Inferior parietal cortex (tissue), 1 donor: Measurements from ENCODE around the gene PSMD1.
"Not testable (repeated sequence)": the region's sequence is repeated elsewhere in the genome, so short reads cannot be mapped to it uniquely, and the experiment has no call there.

Experiments used
- DNase-seq: peaks from one replicate; pipeline ENCODE4 v3.0.0-alpha.2; 2016; ENCODE audit errors: extremely low spot score

The PSMD1 gene

GRCh38 chr2:231185886-231186285 lies 129.2 kb downstream of the PSMD1 start:
- DNase-seq: no peak

GRCh38 chr2:231186325-231186724 lies 129.7 kb downstream of the PSMD1 start:
- no peak for DNase-seq

- DNase-seq: no peak
Observed at GRCh38 chr2:231187736-231188505, 131.3 kb downstream of the PSMD1 start.

GRCh38 chr2:231188506-231189170 lies 132.0 kb downstream of the PSMD1 start:
- no peak for DNase-seq

- DNase-seq: no peak
Observed at GRCh38 chr2:231189171-231189530, 132.5 kb downstream of the PSMD1 start.

GRCh38 chr2:231189571-231190495 lies 133.2 kb downstream of the PSMD1 start:
- no peak for DNase-seq

GRCh38 chr2:231190531-231191197 lies 134.0 kb downstream of the PSMD1 start:
- no peak for DNase-seq

GRCh38 chr2:231191896-231192872 lies 135.5 kb downstream of the PSMD1 start:
- no peak for DNase-seq

GRCh38 chr2:231193216-231193615 lies 136.5 kb downstream of the PSMD1 start:
- no peak for DNase-seq

- DNase-seq: no peak
Observed at GRCh38 chr2:231196592-231196991, 139.9 kb downstream of the PSMD1 start.

GRCh38 chr2:231197196-231197595 lies 140.5 kb downstream of the PSMD1 start:
- DNase-seq: not testable (repeated sequence)

GRCh38 chr2:231197706-231198290 lies 141.1 kb downstream of the PSMD1 start:
- DNase-seq: no peak

- peak; percentile 73 for DNase-seq
Observed at GRCh38 chr2:231198291-231199173, 141.9 kb downstream of the PSMD1 start, which contains the start of gene ARMC9. TSS of gene ARMC9 (plus strand) at chr2:231198631. CDS start at chr2:231206239, 7,608 bp downstream.

GRCh38 chr2:231199219-231199618 lies 142.6 kb downstream of the PSMD1 start:
- no peak for DNase-seq

- no peak for DNase-seq
Observed at GRCh38 chr2:231200805-231201474, 144.3 kb downstream of the PSMD1 start.

GRCh38 chr2:231201475-231201814 lies 144.8 kb downstream of the PSMD1 start:
- no peak for DNase-seq

GRCh38 chr2:231203087-231203486 lies 146.4 kb downstream of the PSMD1 start:
- no peak for DNase-seq

GRCh38 chr2:231204146-231204545 lies 147.5 kb downstream of the PSMD1 start:
- no peak for DNase-seq

GRCh38 chr2:231204581-231204980 lies 147.9 kb downstream of the PSMD1 start:
- DNase-seq: no peak
